Left lung (tissue), 14 donors: ENCODE results near the gene KLHDC8B. TPM values are rescaled to one million over a fixed set of nuclear protein-coding genes. Genes with fewer than 3 reads are reported as not detected.

Experiments used
- ATAC-seq: fragments of 200-7000 bp; cut with Tn5 transposase; one replicate; pipeline ENCODE4 v1.9.1; 2020; ENCODE audit warnings: moderate library complexity
- DNase-seq, 4 donors: peaks; one replicate each; pipeline ENCODE4 v3.0.0-alpha.2; 2013 to 2020
- H3K27ac ChIP-seq, 2 donors: fragments of 200-600 bp; sonication (generic) in 1 of 2; one replicate each; pipeline versions ENCODE4 v1.5.0 to v1.8.0; 2020 to 2021
- H3K27me3 ChIP-seq, 2 donors: fragments of 200-600 bp; sonication (generic) in 1 of 2; one replicate each; pipeline versions ENCODE4 v1.5.0 to v1.8.0; 2020 to 2021
- H3K36me3 ChIP-seq, 2 donors: fragments of 200-600 bp; sonication (generic) in 1 of 2; one replicate each; pipeline versions ENCODE4 v1.5.0 to v1.8.0; 2020 to 2021
- H3K4me1 ChIP-seq, 2 donors: fragments of 200-600 bp; one replicate each; pipeline ENCODE4 v1.8.0; 2021
- H3K4me3 ChIP-seq, 2 donors: fragments of 200-600 bp; sonication (generic) in 1 of 2; one replicate each; pipeline versions ENCODE4 v1.5.0 to v1.8.0; 2020 to 2021; ENCODE audit warnings: mild to moderate bottlenecking in 1 of 2
- H3K9me3 ChIP-seq, 2 donors: fragments of 200-600 bp; sonication (generic) in 1 of 2; one replicate each; pipeline versions ENCODE4 v1.5.0 to v1.8.0; 2020 to 2021
- intact Hi-C, 2 donors: fragments of 100-400 bp; cut with DNase I; formaldehyde crosslinking; loops; one replicate each; pipeline versions ENCODE4 v1.11.2 to v1.14.2; 2022
- long read RNA-seq, 12 donors: library from polyadenylated mRNA in 2 of 12; unstranded in 2 of 12; transcript quantifications; one replicate each; pipeline ENCODE4 v2.0.0 and lab custom pipeline, GENCODE V29; 2019 to 2026
- polyA plus RNA-seq, 6 donors: library from polyadenylated mRNA; unstranded; fragments of 120-200 nt; gene quantifications; one replicate each; pipeline ENCODE4 v1.2.1, GENCODE V29; 2013; ENCODE audit not compliant: insufficient read length in 6 of 6
- total RNA-seq, 2 donors: library from RNA; stranded (reverse); fragmentation: NEBNext Ultra II Directional; extraction: Animal tissue kit (Norgen Biotek cat#: 25700); gene quantifications; one replicate each; pipeline ENCODE4 v1.2.1, GENCODE V29; 2021
- TF ChIP-seq, protein P1 (sequence below), 2 donors: fragments of 200-600 bp; sonication (generic) in 1 of 2; IDR thresholded peaks; one replicate each; pipeline versions ENCODE4 v1.5.0 to v1.8.0; 2021; ENCODE audit warnings: antibody characterized with exemption in 2 of 2
- donor health status: DM: no; HTN: yes; CAD: no.
- donor health status: DM: no; HTN: no; CAD: no.

KLHDC8B gene
- total RNA-seq: 10 to 100 TPM; 31.2 to 33.3 TPM
- 10 to 100 TPM; 40.0 to 51.7 (median 46.7) TPM for polyA plus RNA-seq
- long read RNA-seq, donor 1, transcript KLHDC8B-201 (6 exons, 1,959 nt): major isoform, 5 of 8 reads
- long read RNA-seq, donor 1, partial matches to known transcripts: 0 of 8 reads
- long read RNA-seq, donor 1, other reads (novel, unspliced or antisense): 0 of 8 reads
- long read RNA-seq, donor 2, partial matches to known transcripts: 11 of 16 reads
- long read RNA-seq, donor 2, other reads (novel, unspliced or antisense): 0 of 16 reads
- long read RNA-seq, donor 3, transcript KLHDC8B-201 (6 exons, 1,959 nt): major isoform, 10 of 10 reads
- long read RNA-seq, donor 3, partial matches to known transcripts: 0 of 10 reads
- long read RNA-seq, donor 3, other reads (novel, unspliced or antisense): 0 of 10 reads
- long read RNA-seq, donor 4, transcript KLHDC8B-201 (6 exons, 1,959 nt): major isoform, 30 of 41 reads
- long read RNA-seq, donor 4, partial matches to known transcripts: 4 of 41 reads
- long read RNA-seq, donor 4, other reads (novel, unspliced or antisense): 7 of 41 reads
- long read RNA-seq, donor 5, transcript KLHDC8B-201 (6 exons, 1,959 nt): major isoform, 14 of 14 reads
- long read RNA-seq, donor 5, partial matches to known transcripts: 0 of 14 reads
- long read RNA-seq, donor 5, other reads (novel, unspliced or antisense): 0 of 14 reads
- long read RNA-seq, donor 6, transcript KLHDC8B-201 (6 exons, 1,959 nt): major isoform, 11 of 11 reads
- long read RNA-seq, donor 6, partial matches to known transcripts: 0 of 11 reads
- long read RNA-seq, donor 6, other reads (novel, unspliced or antisense): 0 of 11 reads
- long read RNA-seq, donor 7, partial matches to known transcripts: 21 of 25 reads
- long read RNA-seq, donor 7, other reads (novel, unspliced or antisense): 0 of 25 reads
- long read RNA-seq, donor 8, partial matches to known transcripts: 0 of 3 reads
- long read RNA-seq, donor 8, other reads (novel, unspliced or antisense): 0 of 3 reads
- long read RNA-seq, donor 9, partial matches to known transcripts: 0 of 1 reads
- long read RNA-seq, donor 9, other reads (novel, unspliced or antisense): 0 of 1 reads
- long read RNA-seq, donor 10, transcript KLHDC8B-201 (6 exons, 1,959 nt): major isoform, 21 of 39 reads
- long read RNA-seq, donor 10, partial matches to known transcripts: 2 of 39 reads
- long read RNA-seq, donor 10, other reads (novel, unspliced or antisense): 16 of 39 reads
- long read RNA-seq, donor 11, transcript KLHDC8B-201 (6 exons, 1,959 nt): major isoform, 5 of 63 reads
- long read RNA-seq, donor 11, partial matches to known transcripts: 58 of 63 reads
- long read RNA-seq, donor 11, other reads (novel, unspliced or antisense): 0 of 63 reads
- long read RNA-seq, donor 12, partial matches to known transcripts: 0 of 4 reads
- long read RNA-seq, donor 12, other reads (novel, unspliced or antisense): 0 of 4 reads

DNA sequence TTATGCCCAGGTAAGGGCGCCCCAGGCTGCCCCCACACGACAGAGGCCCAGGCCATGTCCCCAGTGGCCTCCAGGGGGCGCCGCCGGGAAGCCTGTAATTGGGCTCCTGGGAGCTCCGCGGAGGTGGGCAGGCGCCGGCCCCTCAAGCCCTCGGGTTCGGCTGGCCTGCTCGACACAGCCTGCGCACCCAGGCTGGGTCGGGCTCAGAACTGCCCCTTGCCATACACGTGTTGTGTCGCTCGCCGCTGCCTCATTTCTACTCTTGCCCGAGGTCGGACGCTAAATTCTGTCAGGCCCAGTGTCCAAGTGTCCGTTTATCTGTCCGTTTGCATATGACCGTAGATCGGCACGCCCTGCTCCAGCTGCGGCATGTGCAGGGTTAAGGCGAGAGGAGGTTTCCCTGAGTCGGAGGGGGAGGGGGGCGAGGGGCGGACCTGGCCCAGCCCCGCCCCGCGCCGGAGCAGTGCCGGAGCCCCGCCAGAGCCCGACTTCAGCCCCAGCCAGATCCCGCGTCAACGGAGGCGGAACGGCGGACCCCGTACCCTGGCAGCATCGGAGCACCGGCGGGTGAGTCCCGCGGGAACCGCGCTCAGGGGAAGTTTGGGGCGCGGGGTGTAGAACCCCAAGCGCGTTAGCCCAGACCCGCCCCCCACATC lies at the start of gene KLHDC8B:
KLHDC8B (plus strand) TSS at position 480 of the 656 bp plus-strand sequence. CDS start 1,172 bp downstream, outside the sequence.
- Histone ChIP-seq H3K27ac (peak within 1 kb of the TSS; percentile 76 to 78), H3K36me3 (peaks cover 0 to 21% of the 10 kb centered on the region in 2 donors), H3K4me1 (peaks cover 15 to 42% of the 10 kb centered on the region in 2 donors), H3K27me3 (no peaks in the 10 kb centered on the region), H3K4me3 (peak within 1 kb of the TSS; percentile 50 to 72), H3K9me3 (no peaks in the 10 kb centered on the region)
- ATAC-seq (peak; percentile 94), DNase-seq (peak; percentile 86 to 97 (median 92))
- intact Hi-C loops: loop anchor here in 1 of 2 donors (10.0 kb wide), 1 partner anchor 124 kb away; no protein-coding TSS in a partner anchor
- TF ChIP-seq, protein P1, sequence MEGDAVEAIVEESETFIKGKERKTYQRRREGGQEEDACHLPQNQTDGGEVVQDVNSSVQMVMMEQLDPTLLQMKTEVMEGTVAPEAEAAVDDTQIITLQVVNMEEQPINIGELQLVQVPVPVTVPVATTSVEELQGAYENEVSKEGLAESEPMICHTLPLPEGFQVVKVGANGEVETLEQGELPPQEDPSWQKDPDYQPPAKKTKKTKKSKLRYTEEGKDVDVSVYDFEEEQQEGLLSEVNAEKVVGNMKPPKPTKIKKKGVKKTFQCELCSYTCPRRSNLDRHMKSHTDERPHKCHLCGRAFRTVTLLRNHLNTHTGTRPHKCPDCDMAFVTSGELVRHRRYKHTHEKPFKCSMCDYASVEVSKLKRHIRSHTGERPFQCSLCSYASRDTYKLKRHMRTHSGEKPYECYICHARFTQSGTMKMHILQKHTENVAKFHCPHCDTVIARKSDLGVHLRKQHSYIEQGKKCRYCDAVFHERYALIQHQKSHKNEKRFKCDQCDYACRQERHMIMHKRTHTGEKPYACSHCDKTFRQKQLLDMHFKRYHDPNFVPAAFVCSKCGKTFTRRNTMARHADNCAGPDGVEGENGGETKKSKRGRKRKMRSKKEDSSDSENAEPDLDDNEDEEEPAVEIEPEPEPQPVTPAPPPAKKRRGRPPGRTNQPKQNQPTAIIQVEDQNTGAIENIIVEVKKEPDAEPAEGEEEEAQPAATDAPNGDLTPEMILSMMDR (IDR thresholded peaks at IDR 0.05): peak; percentile 98

DNA sequence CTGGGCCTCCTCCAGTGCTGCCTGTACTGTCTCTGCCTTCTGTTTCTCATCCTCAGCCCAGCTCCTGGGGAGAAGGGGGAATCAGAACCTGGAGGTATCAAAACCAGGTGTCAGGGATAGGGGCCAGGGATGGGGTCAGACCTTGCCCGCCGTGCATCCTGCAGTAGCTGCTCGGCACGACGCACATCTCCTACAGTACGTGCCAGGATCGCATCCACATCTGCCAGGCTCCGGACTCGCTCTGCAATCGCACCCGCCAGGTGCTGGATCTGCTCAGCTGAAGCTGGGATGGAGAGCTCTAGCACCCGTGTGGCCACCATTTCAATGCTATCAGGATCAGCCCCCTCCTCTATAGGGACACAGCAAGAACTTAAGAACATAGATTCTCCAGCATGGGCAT lies 49.4 kb upstream of the KLHDC8B start:
- intact Hi-C loops: no loop called here
- DNase-seq: peak in 1 of 4 donors; percentile 69
- TF ChIP-seq, protein P1 (IDR thresholded peaks at IDR 0.05): no peak
- Histone ChIP-seq H3K4me1 (peaks cover 12 to 18% of the 10 kb centered on the region in 2 donors), H3K27me3 (no peaks in the 10 kb centered on the region), H3K9me3 (no peaks in the 10 kb centered on the region), H3K27ac (no peak overlapping the region), H3K4me3 (no peak overlapping the region), H3K36me3 (peaks cover 0 to 83% of the 10 kb centered on the region in 2 donors)
- no peak for ATAC-seq

DNA sequence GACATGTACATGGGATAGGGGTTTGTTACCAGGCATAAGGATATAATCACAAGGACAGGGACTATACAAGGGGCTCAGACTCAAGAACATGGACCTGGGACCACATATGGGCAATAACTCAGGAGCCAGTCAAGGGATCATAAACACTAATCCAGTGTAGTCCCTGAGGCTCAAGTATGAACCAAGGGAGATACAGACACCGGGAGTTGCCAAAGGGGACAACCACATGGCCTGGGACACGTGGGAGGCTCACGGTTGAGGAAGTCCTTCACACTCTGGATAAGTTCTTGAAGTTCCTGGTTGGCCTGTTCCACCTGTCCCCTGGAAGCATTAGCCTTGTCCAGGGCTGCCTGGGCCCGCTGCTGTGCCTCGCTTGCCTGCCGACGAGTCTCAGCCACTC lies 48.9 kb upstream of the KLHDC8B start:
- no peak overlapping the region for H3K4me3 ChIP-seq
- no peaks in the 10 kb centered on the region for H3K27me3 ChIP-seq
- H3K27ac ChIP-seq: no peak overlapping the region
- H3K9me3 ChIP-seq: no peaks in the 10 kb centered on the region
- DNase-seq (peak in 1 of 4 donors; percentile 28), ATAC-seq (no peak)
- peaks cover 0 to 83% of the 10 kb centered on the region in 2 donors for H3K36me3 ChIP-seq
- intact Hi-C loops: no loop called here
- peaks cover 12 to 18% of the 10 kb centered on the region in 2 donors for H3K4me1 ChIP-seq
- TF ChIP-seq, protein P1 (IDR thresholded peaks at IDR 0.05): no peak

DNA sequence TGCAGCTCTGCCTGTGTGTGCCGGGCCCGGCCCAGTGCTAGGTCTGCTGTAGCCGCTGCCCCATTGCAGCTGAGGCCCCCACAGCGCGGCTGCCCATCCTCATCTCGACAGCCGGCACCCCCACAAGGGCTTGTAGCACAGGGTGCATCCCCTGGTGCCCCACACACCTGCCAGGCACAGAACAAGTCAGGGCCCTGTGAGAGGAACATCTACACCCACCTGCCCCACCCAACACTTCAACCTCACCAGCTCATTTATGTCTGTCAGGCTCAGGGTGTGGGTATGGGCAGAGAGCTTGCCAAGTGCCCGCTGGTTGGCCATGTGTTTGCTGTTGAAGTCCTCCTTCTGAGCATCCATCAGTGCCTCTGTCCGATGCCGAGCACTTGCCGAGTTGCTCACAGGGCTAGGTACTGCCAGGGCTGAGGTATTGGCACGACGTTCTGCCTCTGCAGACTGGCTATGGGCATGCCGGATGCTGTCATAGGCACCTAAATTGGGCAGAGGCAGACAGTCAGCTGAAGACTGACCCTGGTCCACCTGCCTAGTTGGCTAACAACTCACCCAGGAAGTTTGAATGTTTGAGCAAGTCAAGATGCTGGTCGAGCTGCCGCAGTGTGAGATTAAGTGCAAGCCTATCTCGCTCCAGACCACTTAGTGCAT lies 48.4 kb upstream of the KLHDC8B start:
- no peak overlapping the region for H3K4me3 ChIP-seq
- intact Hi-C loops: no loop called here
- no peaks in the 10 kb centered on the region for H3K9me3 ChIP-seq
- DNase-seq: no peak
- no peaks in the 10 kb centered on the region for H3K27me3 ChIP-seq
- H3K4me1 ChIP-seq: peaks cover 12 to 18% of the 10 kb centered on the region in 2 donors
- TF ChIP-seq, protein P1 (IDR thresholded peaks at IDR 0.05): no peak
- peaks cover 0 to 82% of the 10 kb centered on the region in 2 donors for H3K36me3 ChIP-seq
- ATAC-seq: no peak
- H3K27ac ChIP-seq: no peak overlapping the region
